Activated B cell treated with CpG ODN at 0.5 μM for 24 hours (primary cell): ENCODE data around the gene ZRANB3. TPM values are rescaled to one million over a fixed set of nuclear protein-coding genes. Genes with fewer than 3 reads are reported as not detected.

Source experiments
- ATAC-seq: fragments of 200-7000 bp; cut with Tn5 transposase; one replicate; pipeline ENCODE4 v1.10.0; 2021; ENCODE audit warnings: low read depth, mild to moderate bottlenecking, moderate library complexity
- CTCF ChIA-PET: fragments of 350-600 bp; sonication (Branson Sonifier 250); formaldehyde crosslinking; loops from one replicate; lab custom pipeline; 2021; ENCODE audit warnings: antibody characterized with exemption; lab: Charles Lee
- POLR2A ChIA-PET: fragments of 350-600 bp; sonication (Branson Sonifier 250); formaldehyde crosslinking; loops from one replicate; lab custom pipeline; 2021; ENCODE audit warnings: antibody characterized with exemption; lab: Charles Lee
- DNase-seq: peaks from one replicate; pipeline ENCODE4 v3.0.0; 2022
- H3K27ac Mint-ChIP-seq: one replicate; pipeline ENCODE4 v1.8.0; 2020; ENCODE audit warnings: mixed read lengths
- H3K27me3 Mint-ChIP-seq: one replicate; pipeline ENCODE4 v1.8.0; 2021; ENCODE audit warnings: mixed read lengths
- H3K36me3 Mint-ChIP-seq: one replicate; pipeline ENCODE4 v1.8.0; 2021; ENCODE audit warnings: low read depth, mixed read lengths
- H3K4me1 Mint-ChIP-seq: one replicate; pipeline ENCODE4 v1.8.0; 2021; ENCODE audit warnings: mixed read lengths
- H3K4me3 Mint-ChIP-seq: one replicate; pipeline ENCODE4 v1.8.0; 2020; ENCODE audit warnings: mild to moderate bottlenecking, mixed read lengths
- H3K9me3 Mint-ChIP-seq: one replicate; pipeline ENCODE4 v1.8.0; 2020; ENCODE audit warnings: mixed read lengths
- CTCF ChIP-seq: fragments of 200-600 bp; IDR thresholded peaks from one replicate; pipeline ENCODE4 v1.8.0; 2022; ENCODE audit warnings: antibody characterized with exemption, mild to moderate bottlenecking
- intact Hi-C: fragments of 100-400 bp; cut with micrococcal nuclease; formaldehyde crosslinking; loops from one replicate; pipeline ENCODE4 v1.15.1; 2024
- total RNA-seq: library from RNA; stranded (reverse); gene quantifications from 2 replicates; pipeline ENCODE4 v1.2.3, GENCODE V29; 2022

Gene ZRANB3
- total RNA-seq, 1 donor from 2014 or later: 14.4 TPM

GRCh38 chr2:135557530-135557929, 26.5 kb upstream of the ZRANB3 start:
- peaks cover 12% of the 10 kb centered on the region for H3K4me1 Mint-ChIP-seq
- no peak overlapping the region for H3K27ac Mint-ChIP-seq
- no peak for TF ChIP-seq CTCF
- no peaks in the 10 kb centered on the region for H3K9me3 Mint-ChIP-seq
- no peaks in the 10 kb centered on the region for H3K27me3 Mint-ChIP-seq
- DNase-seq (no peak), ATAC-seq (no peak)
- POLR2A ChIA-PET: no interaction called here
- H3K36me3 Mint-ChIP-seq: peaks cover 12% of the 10 kb centered on the region
- CTCF ChIA-PET: no interaction called here
- intact Hi-C loops: no loop called here
- no peak overlapping the region for H3K4me3 Mint-ChIP-seq

DNA sequence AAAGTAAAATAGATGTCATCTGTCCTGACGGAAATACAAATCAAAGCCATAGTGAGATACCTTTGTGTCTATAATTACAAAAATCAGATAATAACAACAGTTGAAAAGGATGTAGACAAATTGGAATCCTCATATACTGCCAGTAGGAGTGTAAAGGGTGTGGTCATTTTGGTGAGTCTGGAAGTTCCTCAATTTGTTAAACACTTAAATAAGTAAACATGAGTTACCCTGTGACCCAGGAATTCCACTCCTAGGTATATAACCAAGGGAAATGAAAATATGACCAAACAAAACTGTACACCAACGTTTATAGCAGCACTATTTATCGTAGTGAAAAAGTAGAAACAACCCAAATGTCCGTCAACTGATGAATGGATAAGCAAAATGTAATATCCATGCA, 24.3 kb upstream of the ZRANB3 start:
- ATAC-seq (no peak), DNase-seq (no peak)
- no peaks in the 10 kb centered on the region for H3K9me3 Mint-ChIP-seq
- TF ChIP-seq CTCF: no peak
- CTCF ChIA-PET: no interaction called here
- no peak overlapping the region for H3K4me3 Mint-ChIP-seq
- H3K4me1 Mint-ChIP-seq: peaks cover 12% of the 10 kb centered on the region
- intact Hi-C loops: no loop called here
- no peak overlapping the region for H3K27ac Mint-ChIP-seq
- POLR2A ChIA-PET: no interaction called here
- H3K36me3 Mint-ChIP-seq: peaks cover 12% of the 10 kb centered on the region
- H3K27me3 Mint-ChIP-seq: no peaks in the 10 kb centered on the region

- TF ChIP-seq CTCF: no peak
- intact Hi-C loops: no loop called here
- H3K27me3 Mint-ChIP-seq: no peaks in the 10 kb centered on the region
- H3K36me3 Mint-ChIP-seq: peaks cover 9% of the 10 kb centered on the region
- H3K27ac Mint-ChIP-seq: no peak overlapping the region
- H3K4me3 Mint-ChIP-seq: no peak overlapping the region
- POLR2A ChIA-PET: no interaction called here
- H3K4me1 Mint-ChIP-seq: peaks cover 10% of the 10 kb centered on the region
- CTCF ChIA-PET: no interaction called here
- H3K9me3 Mint-ChIP-seq: no peaks in the 10 kb centered on the region
- ATAC-seq (no peak), DNase-seq (no peak)
Observed at GRCh38 chr2:135552887-135553286, 21.9 kb upstream of the ZRANB3 start.

DNA sequence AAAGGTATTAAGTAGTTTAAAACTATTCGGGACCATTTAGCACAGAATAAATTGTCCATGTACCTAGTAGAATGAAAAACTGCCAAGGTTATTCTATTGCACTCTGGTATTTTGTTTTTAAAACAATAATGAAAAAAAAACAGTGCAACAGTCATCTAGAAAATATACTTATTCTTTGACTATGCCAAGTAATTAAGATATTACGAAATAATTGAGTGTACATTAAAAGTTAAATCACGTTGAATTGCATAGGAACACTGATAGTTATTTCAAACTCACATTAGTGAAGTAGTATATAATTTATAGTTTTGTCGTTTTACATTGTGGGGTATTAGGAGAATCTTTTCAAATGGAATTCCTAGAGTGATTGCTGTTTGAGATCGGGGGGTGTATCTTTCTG, 20.3 kb upstream of the ZRANB3 start:
- ATAC-seq (no peak), DNase-seq (no peak)
- ChIA-PET CTCF (no interaction called here), POLR2A (no interaction called here)
- no peak overlapping the region for H3K27ac Mint-ChIP-seq
- H3K4me3 Mint-ChIP-seq: no peak overlapping the region
- peaks cover 4% of the 10 kb centered on the region for H3K36me3 Mint-ChIP-seq
- H3K9me3 Mint-ChIP-seq: no peaks in the 10 kb centered on the region
- peaks cover 10% of the 10 kb centered on the region for H3K4me1 Mint-ChIP-seq
- intact Hi-C loops: no loop called here
- no peak for TF ChIP-seq CTCF
- H3K27me3 Mint-ChIP-seq: no peaks in the 10 kb centered on the region

DNA sequence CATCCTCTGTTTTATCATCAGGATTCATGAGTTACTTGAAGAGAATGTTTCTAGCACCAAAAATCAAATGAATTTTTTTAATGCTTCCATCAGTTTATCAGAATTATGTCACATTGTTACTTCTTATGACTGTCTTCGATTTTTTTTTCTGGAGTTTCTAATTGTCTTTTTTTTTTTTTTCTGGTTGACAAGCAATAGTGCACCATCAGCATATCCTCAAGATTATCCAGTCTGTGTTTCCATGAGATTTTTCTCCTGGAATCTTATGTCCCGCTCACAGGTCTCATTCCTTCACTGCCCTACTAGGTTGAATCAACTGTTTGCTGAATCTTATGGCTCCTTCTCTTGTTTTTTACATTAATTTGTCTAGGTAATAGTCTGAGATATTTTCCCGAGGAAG, 16.3 kb upstream of the ZRANB3 start:
- Mint-ChIP-seq H3K27ac (no peak overlapping the region), H3K36me3 (no peaks in the 10 kb centered on the region), H3K27me3 (no peaks in the 10 kb centered on the region), H3K9me3 (no peaks in the 10 kb centered on the region), H3K4me3 (no peak overlapping the region), H3K4me1 (no peaks in the 10 kb centered on the region)
- ChIA-PET POLR2A (no interaction called here), CTCF (no interaction called here)
- ATAC-seq: no peak
- intact Hi-C loops: no loop called here
- no peak for TF ChIP-seq CTCF
- DNase-seq: no peak
